HL-60 (cell line): ENCODE results near the gene GALNT1.

ENCODE experiments used
- POLR2AphosphoS5 ChIP-seq: IDR thresholded peaks from 2 replicates; pipeline ENCODE4 v1.6.1; 2012; ENCODE audit warnings: low read depth
- REST ChIP-seq: IDR thresholded peaks from 2 replicates; pipeline ENCODE4 v1.6.1; 2012; ENCODE audit warnings: low read depth; ENCODE audit not compliant: insufficient replicate concordance
- SPI1 ChIP-seq: IDR thresholded peaks from 2 replicates; pipeline ENCODE4 v1.6.1; 2012; ENCODE audit warnings: low read depth, mild to moderate bottlenecking, borderline replicate concordance

GRCh38 chr18:35602193-35602820, 20.8 kb downstream of the GALNT1 start:
- no peak for TF ChIP-seq SPI1
- no peak for TF ChIP-seq REST
- no peak for TF ChIP-seq POLR2AphosphoS5
